ENCODE data around the gene CCPG1.

GRCh38 chr15:55356985-55357585, 51.1 kb downstream of the CCPG1 start:
- TF ChIP-seq, protein P1, sequence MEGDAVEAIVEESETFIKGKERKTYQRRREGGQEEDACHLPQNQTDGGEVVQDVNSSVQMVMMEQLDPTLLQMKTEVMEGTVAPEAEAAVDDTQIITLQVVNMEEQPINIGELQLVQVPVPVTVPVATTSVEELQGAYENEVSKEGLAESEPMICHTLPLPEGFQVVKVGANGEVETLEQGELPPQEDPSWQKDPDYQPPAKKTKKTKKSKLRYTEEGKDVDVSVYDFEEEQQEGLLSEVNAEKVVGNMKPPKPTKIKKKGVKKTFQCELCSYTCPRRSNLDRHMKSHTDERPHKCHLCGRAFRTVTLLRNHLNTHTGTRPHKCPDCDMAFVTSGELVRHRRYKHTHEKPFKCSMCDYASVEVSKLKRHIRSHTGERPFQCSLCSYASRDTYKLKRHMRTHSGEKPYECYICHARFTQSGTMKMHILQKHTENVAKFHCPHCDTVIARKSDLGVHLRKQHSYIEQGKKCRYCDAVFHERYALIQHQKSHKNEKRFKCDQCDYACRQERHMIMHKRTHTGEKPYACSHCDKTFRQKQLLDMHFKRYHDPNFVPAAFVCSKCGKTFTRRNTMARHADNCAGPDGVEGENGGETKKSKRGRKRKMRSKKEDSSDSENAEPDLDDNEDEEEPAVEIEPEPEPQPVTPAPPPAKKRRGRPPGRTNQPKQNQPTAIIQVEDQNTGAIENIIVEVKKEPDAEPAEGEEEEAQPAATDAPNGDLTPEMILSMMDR (IDR thresholded peaks at IDR 0.05) = no peak
- TF ChIP-seq POLR2A (IDR thresholded peaks at IDR 0.05) = no peak

Data from thyroid gland (tissue), 4 donors.